RWPE1 (cell line): ENCODE data around the gene HTN1.
"Not testable (repeated sequence)": the region's sequence is repeated elsewhere in the genome, so short reads cannot be mapped to it uniquely, and the experiment has no call there.

Experiments used
- CTCF ChIA-PET: fragments of 350-600 bp; sonication (Branson Sonifier 250); formaldehyde crosslinking; extraction: SDS; loops from one replicate; lab custom pipeline; 2021; lab: Yijun Ruan, JAX
- POLR2A ChIA-PET: fragments of 400-600 bp; formaldehyde crosslinking; extraction: SDS; loops from one replicate; lab custom pipeline; 2020; ENCODE audit warnings: antibody characterized with exemption; ENCODE audit not compliant: low non-redundant PET; lab: Yijun Ruan, JAX
- DNase-seq: peaks from one replicate; pipeline ENCODE4 v3.0.0; 2012; ENCODE audit warnings: low spot score
- H3K27ac ChIP-seq: fragments of 450-650 bp; 2 replicates; pipeline ENCODE4 v1.5.1; 2017
- TF ChIP-seq, protein P1 (sequence below): fragments of 450-650 bp; conservative IDR thresholded peaks from 2 replicates; pipeline ENCODE4 v1.5.1; 2017; ENCODE audit warnings: low read depth, mild to moderate bottlenecking

Gene HTN1

DNA sequence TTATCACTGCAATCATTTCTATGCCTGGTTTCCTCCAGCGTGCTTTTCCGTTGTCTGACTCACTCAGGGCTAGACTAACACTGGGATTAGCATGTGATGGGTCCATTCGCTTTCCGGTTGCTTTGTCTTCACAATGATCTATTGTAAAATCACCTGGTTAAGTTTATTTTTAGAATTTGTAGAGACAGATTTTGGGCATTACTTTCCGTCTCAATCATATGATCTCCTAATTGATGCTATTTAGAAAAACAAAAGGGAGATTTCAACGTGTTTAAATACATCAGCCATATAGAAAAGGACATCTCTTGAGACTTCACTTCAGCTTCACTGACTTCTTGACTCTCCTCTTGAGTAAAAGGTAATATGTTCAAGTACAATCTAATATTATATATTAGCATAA is at the start of gene HTN1:
TSS of gene HTN1 (plus strand) at position 301 of the 400 bp plus-strand sequence. CDS start 2,639 bp downstream, outside the sequence.
- H3K27ac ChIP-seq, CTCF ChIA-PET, POLR2A ChIA-PET, DNase-seq: not testable (repeated sequence)

DNA sequence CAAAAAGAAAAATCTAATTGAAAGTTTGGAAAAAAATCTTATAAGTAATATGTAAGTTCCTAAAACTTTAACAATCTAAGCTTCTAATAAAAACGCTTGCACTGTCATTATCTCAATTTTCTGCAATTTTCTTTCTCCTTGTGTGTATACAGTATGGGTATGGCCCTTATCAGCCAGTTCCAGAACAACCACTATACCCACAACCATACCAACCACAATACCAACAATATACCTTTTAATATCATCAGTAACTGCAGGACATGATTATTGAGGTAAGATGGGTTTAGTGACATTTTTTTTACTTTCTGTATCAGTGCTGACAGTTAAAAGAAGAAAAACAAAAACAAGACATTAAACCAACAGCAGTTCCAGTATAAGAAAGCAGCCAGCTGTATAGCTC is 49.5 kb upstream of the HTN1 start:
- DNase-seq, result no peak
- ChIA-PET POLR2A (no interaction called here), CTCF (no interaction called here)
- no peak overlapping the region for H3K27ac ChIP-seq
- TF ChIP-seq, protein P1, sequence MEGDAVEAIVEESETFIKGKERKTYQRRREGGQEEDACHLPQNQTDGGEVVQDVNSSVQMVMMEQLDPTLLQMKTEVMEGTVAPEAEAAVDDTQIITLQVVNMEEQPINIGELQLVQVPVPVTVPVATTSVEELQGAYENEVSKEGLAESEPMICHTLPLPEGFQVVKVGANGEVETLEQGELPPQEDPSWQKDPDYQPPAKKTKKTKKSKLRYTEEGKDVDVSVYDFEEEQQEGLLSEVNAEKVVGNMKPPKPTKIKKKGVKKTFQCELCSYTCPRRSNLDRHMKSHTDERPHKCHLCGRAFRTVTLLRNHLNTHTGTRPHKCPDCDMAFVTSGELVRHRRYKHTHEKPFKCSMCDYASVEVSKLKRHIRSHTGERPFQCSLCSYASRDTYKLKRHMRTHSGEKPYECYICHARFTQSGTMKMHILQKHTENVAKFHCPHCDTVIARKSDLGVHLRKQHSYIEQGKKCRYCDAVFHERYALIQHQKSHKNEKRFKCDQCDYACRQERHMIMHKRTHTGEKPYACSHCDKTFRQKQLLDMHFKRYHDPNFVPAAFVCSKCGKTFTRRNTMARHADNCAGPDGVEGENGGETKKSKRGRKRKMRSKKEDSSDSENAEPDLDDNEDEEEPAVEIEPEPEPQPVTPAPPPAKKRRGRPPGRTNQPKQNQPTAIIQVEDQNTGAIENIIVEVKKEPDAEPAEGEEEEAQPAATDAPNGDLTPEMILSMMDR, result no peak

DNA sequence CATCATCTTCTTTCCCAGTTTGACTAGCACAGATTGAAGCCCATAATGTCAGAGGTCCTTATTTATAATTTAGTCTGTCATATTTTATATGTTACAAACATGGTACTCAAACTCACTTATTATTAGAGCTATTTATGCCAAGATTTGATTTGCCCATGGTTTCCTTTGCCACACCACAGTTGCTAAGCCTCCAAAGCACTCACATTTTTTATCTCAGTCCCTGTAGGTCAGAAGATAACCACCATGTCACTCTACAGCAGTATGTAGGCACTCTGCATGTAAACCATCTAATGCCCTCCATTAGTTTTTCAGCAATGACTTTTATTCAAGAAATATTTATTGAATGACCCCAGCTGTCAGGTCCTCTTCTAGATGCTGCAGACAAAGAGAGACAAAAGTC is 47.7 kb upstream of the HTN1 start:
- TF ChIP-seq, protein P1, result no peak
- no peak for DNase-seq
- ChIA-PET CTCF (no interaction called here), POLR2A (no interaction called here)
- no peak overlapping the region for H3K27ac ChIP-seq

DNA sequence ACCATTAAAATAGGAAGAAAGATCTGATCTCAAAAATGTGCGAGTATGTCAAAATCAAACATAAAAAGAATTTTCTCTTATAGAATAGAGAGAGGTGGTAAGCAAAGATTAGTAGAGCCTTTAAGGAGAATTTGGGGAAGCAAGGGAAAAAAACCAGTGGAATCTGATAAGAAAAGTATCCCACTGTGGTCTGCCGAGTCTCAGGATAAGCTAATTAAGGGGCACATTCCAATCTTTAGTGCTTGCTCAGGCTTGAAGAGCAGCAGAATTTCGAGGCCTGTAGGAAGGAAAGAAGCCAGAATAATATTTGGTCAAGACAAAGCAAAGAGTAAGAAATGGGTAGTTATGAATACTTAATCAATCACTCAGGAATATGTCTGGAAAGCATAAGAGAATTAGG is 41.5 kb upstream of the HTN1 start:
- ChIA-PET CTCF (no interaction called here), POLR2A (no interaction called here)
- TF ChIP-seq, protein P1, result no peak
- H3K27ac ChIP-seq, result no peak overlapping the region
- no peak for DNase-seq

DNA sequence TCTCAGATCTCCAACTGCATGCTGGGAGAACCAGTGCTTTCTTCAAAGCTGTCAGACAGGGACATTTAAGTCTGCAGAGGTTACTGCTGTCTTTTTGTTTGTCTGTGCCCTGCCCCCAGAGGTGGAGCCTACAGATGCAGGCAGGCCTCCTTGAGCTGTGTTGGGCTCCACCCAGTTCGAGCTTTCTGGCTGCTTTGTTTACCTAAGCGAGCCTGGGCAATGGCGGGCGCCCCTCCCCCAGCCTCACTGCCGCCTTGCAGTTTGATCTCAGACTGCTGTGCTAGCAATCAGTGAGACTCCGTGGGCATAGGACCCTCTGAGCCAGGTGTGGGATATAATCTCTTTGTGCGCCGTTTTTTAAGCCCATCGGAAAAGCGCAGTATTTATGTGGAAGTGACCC is 31.2 kb upstream of the HTN1 start:
- DNase-seq, POLR2A ChIA-PET, CTCF ChIA-PET, H3K27ac ChIP-seq: not testable (repeated sequence)

DNA sequence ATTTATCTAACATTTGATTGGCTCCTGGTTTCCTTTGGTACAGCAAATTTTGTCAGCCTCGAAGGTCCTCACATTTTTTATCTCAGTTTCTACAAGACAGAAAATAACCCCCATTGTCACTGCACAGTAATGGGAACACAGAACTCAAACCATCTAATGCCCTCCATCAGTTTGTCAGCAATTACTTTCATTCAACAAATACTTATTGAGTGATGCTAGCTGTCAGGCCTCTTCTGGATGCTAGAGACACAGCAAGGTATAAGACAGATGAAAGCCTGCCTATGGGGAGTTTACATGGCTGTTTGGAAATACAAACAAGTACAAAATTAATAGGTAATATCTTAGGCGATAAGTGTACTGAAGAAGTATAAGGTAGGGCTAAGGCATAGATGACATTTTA is 27.0 kb upstream of the HTN1 start:
- no peak for DNase-seq
- no peak overlapping the region for H3K27ac ChIP-seq
- TF ChIP-seq, protein P1, result no peak
- ChIA-PET CTCF (no interaction called here), POLR2A (no interaction called here)

DNA sequence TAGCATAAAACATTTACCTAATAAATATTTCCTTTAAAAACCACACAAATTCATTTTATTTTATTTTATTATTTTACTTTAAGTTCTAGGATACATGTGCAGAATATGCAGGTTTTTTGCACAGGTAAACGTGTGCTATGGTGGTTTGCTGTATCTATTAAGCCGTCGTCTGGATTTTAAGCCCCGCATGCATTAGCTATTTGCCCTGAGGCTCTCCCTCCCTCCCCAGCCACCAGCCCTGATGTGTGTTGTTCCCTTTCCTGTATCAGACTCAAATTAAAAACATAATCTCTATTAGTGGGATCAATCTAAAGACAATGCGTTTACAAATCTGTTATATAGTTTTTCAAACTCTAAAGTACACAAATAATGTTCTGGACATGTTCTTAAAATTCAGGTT is 23.2 kb upstream of the HTN1 start:
- CTCF ChIA-PET, result interaction anchor here (0.5 to 0.6 kb wide), 2 partner anchors 146 to 192 kb away, joined by 3 to 4 read pairs; no protein-coding TSS in a partner anchor
- no peak for DNase-seq
- POLR2A ChIA-PET, result no interaction called here
- TF ChIP-seq, protein P1, result no peak
- no peak overlapping the region for H3K27ac ChIP-seq

DNA sequence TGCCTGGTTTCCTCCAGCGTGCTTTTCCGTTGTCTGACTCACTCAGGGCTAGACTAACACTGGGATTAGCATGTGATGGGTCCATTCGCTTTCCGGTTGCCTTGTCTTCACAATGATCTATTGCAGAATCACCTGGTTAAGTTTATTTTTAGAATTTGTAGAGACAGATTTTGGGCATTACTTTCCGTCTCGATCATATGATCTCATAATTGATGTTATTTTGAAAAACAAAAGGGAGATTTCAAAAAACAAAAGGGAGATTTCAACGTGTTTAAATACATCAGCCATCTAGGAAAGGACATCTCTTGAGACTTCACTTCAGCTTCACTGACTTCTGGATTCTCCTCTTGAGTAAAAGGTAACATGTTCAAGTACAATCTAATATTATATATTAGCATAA is 22.1 kb upstream of the HTN1 start, which contains the start of gene HTN3:
TSS of gene HTN3 (plus strand) at position 301 of the 400 bp plus-strand sequence. CDS start 2,282 bp downstream, outside the sequence.
- DNase-seq, H3K27ac ChIP-seq, CTCF ChIA-PET, POLR2A ChIA-PET: not testable (repeated sequence)

DNA sequence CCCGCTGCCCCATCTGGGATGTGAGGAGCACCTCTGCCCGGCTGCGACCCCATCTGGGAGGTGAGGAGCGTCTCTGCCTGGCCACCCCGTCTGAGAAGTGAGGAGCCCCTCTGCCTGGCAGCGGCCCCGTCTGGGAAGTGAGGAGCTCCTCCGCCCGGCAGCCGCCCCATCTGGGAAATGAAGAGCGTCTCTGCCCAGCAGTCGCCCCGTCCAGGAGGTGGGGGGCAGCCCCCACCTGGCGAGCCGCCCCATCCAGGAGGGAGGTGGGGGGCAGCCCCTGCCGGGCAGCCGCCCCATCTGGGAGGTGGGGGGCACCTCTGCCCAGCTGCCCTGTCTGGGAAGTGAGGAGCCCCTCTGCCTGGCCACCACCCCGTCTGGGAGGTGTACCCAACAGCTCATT is 12.7 kb upstream of the HTN1 start:
- CTCF ChIA-PET, H3K27ac ChIP-seq, POLR2A ChIA-PET, DNase-seq: not testable (repeated sequence)

DNA sequence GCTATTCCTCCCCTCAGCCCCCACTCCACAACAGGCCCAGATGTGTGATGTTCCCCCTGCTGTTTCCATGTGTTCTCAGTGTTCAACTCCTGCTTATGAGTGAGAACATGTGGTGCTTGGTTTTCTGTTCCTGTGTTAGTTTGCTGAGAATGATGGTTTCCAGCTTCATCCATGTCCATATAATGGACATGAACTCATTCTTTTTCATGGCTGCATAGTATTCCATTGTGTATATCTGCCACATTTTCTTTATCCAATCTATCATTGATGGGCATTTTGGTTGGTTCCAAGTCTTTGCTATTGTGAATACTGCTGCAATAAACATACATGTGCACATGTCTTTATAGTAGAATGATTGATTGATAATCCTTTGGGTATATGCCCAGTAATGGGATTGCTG is 10.3 kb upstream of the HTN1 start:
- CTCF ChIA-PET, DNase-seq, H3K27ac ChIP-seq, POLR2A ChIA-PET: not testable (repeated sequence)
